Measurements from ENCODE around the gene IREB2.

DNA sequence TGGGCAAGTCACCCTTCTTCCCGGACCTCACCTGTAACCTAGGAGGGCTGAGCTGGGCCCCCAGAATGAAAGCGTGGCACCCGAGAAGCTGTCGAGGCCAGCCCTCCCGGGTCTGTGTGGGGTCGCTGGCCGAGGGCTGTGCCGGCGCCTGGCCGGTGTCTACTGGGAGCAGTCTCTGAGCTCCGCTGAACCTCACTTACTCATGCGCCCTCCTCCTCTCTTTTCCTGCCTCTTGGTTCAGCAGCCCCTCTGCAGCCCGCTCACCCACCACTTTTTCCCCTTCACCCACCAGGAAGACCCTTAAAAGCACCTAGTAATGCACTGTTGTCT lies 69.8 kb downstream of the IREB2 start:
- TF ChIP-seq ARNTL (CRISPR knock-in tag; IDR thresholded peaks at IDR 0.05; ENCODE audit: borderline replicate concordance, low read depth): no peak
- TF ChIP-seq ZFP30 (CRISPR knock-in tag; IDR thresholded peaks at IDR 0.05): no peak
- TF ChIP-seq PPARA (CRISPR knock-in tag; IDR thresholded peaks at IDR 0.05; ENCODE audit: borderline replicate concordance): no peak
- TF ChIP-seq, protein P1, sequence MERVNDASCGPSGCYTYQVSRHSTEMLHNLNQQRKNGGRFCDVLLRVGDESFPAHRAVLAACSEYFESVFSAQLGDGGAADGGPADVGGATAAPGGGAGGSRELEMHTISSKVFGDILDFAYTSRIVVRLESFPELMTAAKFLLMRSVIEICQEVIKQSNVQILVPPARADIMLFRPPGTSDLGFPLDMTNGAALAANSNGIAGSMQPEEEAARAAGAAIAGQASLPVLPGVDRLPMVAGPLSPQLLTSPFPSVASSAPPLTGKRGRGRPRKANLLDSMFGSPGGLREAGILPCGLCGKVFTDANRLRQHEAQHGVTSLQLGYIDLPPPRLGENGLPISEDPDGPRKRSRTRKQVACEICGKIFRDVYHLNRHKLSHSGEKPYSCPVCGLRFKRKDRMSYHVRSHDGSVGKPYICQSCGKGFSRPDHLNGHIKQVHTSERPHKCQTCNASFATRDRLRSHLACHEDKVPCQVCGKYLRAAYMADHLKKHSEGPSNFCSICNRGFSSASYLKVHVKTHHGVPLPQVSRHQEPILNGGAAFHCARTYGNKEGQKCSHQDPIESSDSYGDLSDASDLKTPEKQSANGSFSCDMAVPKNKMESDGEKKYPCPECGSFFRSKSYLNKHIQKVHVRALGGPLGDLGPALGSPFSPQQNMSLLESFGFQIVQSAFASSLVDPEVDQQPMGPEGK (CRISPR knock-in tag; IDR thresholded peaks at IDR 0.05; ENCODE audit: borderline replicate concordance): no peak
